ENCODE results near the gene PIRT.
"Not testable (repeated sequence)": the region's sequence is repeated elsewhere in the genome, so short reads cannot be mapped to it uniquely, and the experiment has no call there.

PIRT gene

GRCh38 chr17:10837921-10838320, at the start of gene PIRT:
TSS of gene PIRT (minus strand) at chr17:10838087. CDS start at chr17:10825645, 12,442 bp downstream.
- Histone ChIP-seq H3K9ac (ENCODE audit: insufficient read length) (no peak within 1 kb of the TSS), H3K9me3 (ENCODE audit: low read depth, low read length) (no peaks in the 10 kb centered on the region), H3K4me3 (no peak within 1 kb of the TSS), H3K27ac (no peak within 1 kb of the TSS), H3K36me3 (ENCODE audit: insufficient read depth, low read length) (no peaks in the 10 kb centered on the region)
- DNase-seq (ENCODE audit: low read depth, low spot score), result no peak
- TF ChIP-seq FOXP2 (optimal IDR thresholded peaks at IDR 0.05; ENCODE audit: control extremely low read depth, extremely low read length, insufficient read depth) (no peak), POLR2AphosphoS5 (IDR thresholded peaks at IDR 0.05; ENCODE audit: borderline replicate concordance, low read depth, low read length) (no peak), EZH2 (IDR thresholded peaks at IDR 0.05) (no peak)

- TF ChIP-seq EZH2 (IDR thresholded peaks at IDR 0.05) (no peak), POLR2AphosphoS5 (IDR thresholded peaks at IDR 0.05; ENCODE audit: borderline replicate concordance, low read depth, low read length) (no peak), FOXP2 (optimal IDR thresholded peaks at IDR 0.05; ENCODE audit: control extremely low read depth, extremely low read length, insufficient read depth) (no peak)
- no peak for DNase-seq (ENCODE audit: low read depth, low spot score)
- H3K36me3 ChIP-seq (ENCODE audit: insufficient read depth, low read length), result no peaks in the 10 kb centered on the region
- no peaks in the 10 kb centered on the region for H3K9me3 ChIP-seq (ENCODE audit: low read depth, low read length)
- no peak overlapping the region for H3K9ac ChIP-seq (ENCODE audit: insufficient read length)
- H3K27ac ChIP-seq, result no peak overlapping the region
- H3K4me3 ChIP-seq, result no peak overlapping the region
These were observed 44.1 kb upstream of the PIRT start for GRCh38 chr17:10881959-10882358.

GRCh38 chr17:10879190-10879836, 41.4 kb upstream of the PIRT start:
- H3K36me3 ChIP-seq (ENCODE audit: insufficient read depth, low read length), result no peaks in the 10 kb centered on the region
- no peak overlapping the region for H3K9ac ChIP-seq (ENCODE audit: insufficient read length)
- H3K4me3 ChIP-seq, result no peak overlapping the region
- no peaks in the 10 kb centered on the region for H3K9me3 ChIP-seq (ENCODE audit: low read depth, low read length)
- H3K27ac ChIP-seq, result no peak overlapping the region
- TF ChIP-seq EZH2 (IDR thresholded peaks at IDR 0.05), result no peak
- TF ChIP-seq FOXP2 (optimal IDR thresholded peaks at IDR 0.05; ENCODE audit: control extremely low read depth, extremely low read length, insufficient read depth), result no peak
- TF ChIP-seq POLR2AphosphoS5 (IDR thresholded peaks at IDR 0.05; ENCODE audit: borderline replicate concordance, low read depth, low read length), result no peak
- no peak for DNase-seq (ENCODE audit: low read depth, low spot score)

- no peak for TF ChIP-seq FOXP2 (optimal IDR thresholded peaks at IDR 0.05; ENCODE audit: control extremely low read depth, extremely low read length, insufficient read depth)
- no peak for TF ChIP-seq POLR2AphosphoS5 (IDR thresholded peaks at IDR 0.05; ENCODE audit: borderline replicate concordance, low read depth, low read length)
- no peak for TF ChIP-seq EZH2 (IDR thresholded peaks at IDR 0.05)
- Histone ChIP-seq H3K4me3 (no peak overlapping the region), H3K9me3 (ENCODE audit: low read depth, low read length) (no peaks in the 10 kb centered on the region), H3K27ac (no peak overlapping the region), H3K9ac (ENCODE audit: insufficient read length) (no peak overlapping the region), H3K36me3 (ENCODE audit: insufficient read depth, low read length) (no peaks in the 10 kb centered on the region)
- no peak for DNase-seq (ENCODE audit: low read depth, low spot score)
These were observed 38.2 kb upstream of the PIRT start for GRCh38 chr17:10875984-10876555.

- no peaks in the 10 kb centered on the region for H3K36me3 ChIP-seq (ENCODE audit: insufficient read depth, low read length)
- TF ChIP-seq EZH2 (IDR thresholded peaks at IDR 0.05), result no peak
- no peak for TF ChIP-seq POLR2AphosphoS5 (IDR thresholded peaks at IDR 0.05; ENCODE audit: borderline replicate concordance, low read depth, low read length)
- TF ChIP-seq FOXP2 (optimal IDR thresholded peaks at IDR 0.05; ENCODE audit: control extremely low read depth, extremely low read length, insufficient read depth), result no peak
- DNase-seq (ENCODE audit: low read depth, low spot score), result no peak
These were observed 37.6 kb upstream of the PIRT start for GRCh38 chr17:10875430-10875851.

GRCh38 chr17:10871914-10872313, 34.0 kb upstream of the PIRT start:
- Histone ChIP-seq H3K9me3 (ENCODE audit: low read depth, low read length) (no peaks in the 10 kb centered on the region), H3K27ac (no peak overlapping the region), H3K4me3 (no peak overlapping the region), H3K36me3 (ENCODE audit: insufficient read depth, low read length) (no peaks in the 10 kb centered on the region), H3K9ac (ENCODE audit: insufficient read length) (no peak overlapping the region)
- TF ChIP-seq FOXP2 (optimal IDR thresholded peaks at IDR 0.05; ENCODE audit: control extremely low read depth, extremely low read length, insufficient read depth) (no peak), POLR2AphosphoS5 (IDR thresholded peaks at IDR 0.05; ENCODE audit: borderline replicate concordance, low read depth, low read length) (no peak)
- DNase-seq (ENCODE audit: low read depth, low spot score), result no peak

More at GRCh38 chr17:10875430-10875851, 37.6 kb upstream of the PIRT start:
- H3K4me3 ChIP-seq, result no peak overlapping the region
- no peak overlapping the region for H3K9ac ChIP-seq (ENCODE audit: insufficient read length)
- H3K27ac ChIP-seq, result no peak overlapping the region
- no peaks in the 10 kb centered on the region for H3K9me3 ChIP-seq (ENCODE audit: low read depth, low read length)

GRCh38 chr17:10870336-10871050, 32.6 kb upstream of the PIRT start:
- H3K9ac ChIP-seq (ENCODE audit: insufficient read length), result no peak overlapping the region
- TF ChIP-seq FOXP2 (optimal IDR thresholded peaks at IDR 0.05; ENCODE audit: control extremely low read depth, extremely low read length, insufficient read depth) (no peak), EZH2 (IDR thresholded peaks at IDR 0.05) (no peak), POLR2AphosphoS5 (IDR thresholded peaks at IDR 0.05; ENCODE audit: borderline replicate concordance, low read depth, low read length) (no peak)
- DNase-seq (ENCODE audit: low read depth, low spot score), result no peak
- H3K4me3 ChIP-seq, result no peak overlapping the region
- no peak overlapping the region for H3K27ac ChIP-seq
- H3K36me3 ChIP-seq (ENCODE audit: insufficient read depth, low read length), result no peaks in the 10 kb centered on the region
- H3K9me3 ChIP-seq (ENCODE audit: low read depth, low read length), result no peaks in the 10 kb centered on the region

GRCh38 chr17:10868744-10869143, 30.9 kb upstream of the PIRT start:
- H3K27ac ChIP-seq; H3K9ac ChIP-seq (ENCODE audit: insufficient read length); H3K9me3 ChIP-seq (ENCODE audit: low read depth, low read length); H3K4me3 ChIP-seq; DNase-seq (ENCODE audit: low read depth, low spot score); H3K36me3 ChIP-seq (ENCODE audit: insufficient read depth, low read length): not testable (repeated sequence)

Measured in SK-N-MC (cell line).